HG02840 (cell line): ENCODE measurements around the gene SMYD1.
"Not testable (repeated sequence)": the region's sequence is repeated elsewhere in the genome, so short reads cannot be mapped to it uniquely, and the experiment has no call there.

Source experiments
- ATAC-seq: cut with Tn5 transposase; IDR thresholded peaks from one replicate; pipeline ENCODE4 v1.9.1; 2021; ENCODE audit warnings: mild to moderate bottlenecking, moderate library complexity, moderate number of reproducible peaks; ENCODE audit not compliant: unreplicated experiment, low FRiP score

The SMYD1 gene

DNA sequence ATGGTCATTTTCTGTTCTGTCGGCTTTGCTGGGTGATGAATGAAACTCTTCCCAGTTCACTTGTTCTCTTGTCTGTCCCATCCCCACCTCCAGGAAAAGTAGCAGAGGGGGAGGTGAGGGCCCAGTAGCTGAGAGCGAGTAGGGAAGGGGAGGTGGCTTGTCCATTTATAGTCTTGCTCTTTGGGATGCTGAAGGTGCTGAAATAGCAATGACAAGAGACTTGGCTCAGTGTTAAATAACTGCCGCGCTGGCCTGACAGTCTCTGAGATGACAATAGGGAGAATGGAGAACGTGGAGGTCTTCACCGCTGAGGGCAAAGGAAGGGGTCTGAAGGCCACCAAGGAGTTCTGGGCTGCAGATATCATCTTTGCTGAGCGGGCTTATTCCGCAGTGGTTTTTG lies at the start of gene SMYD1:
TSS of gene SMYD1 (plus strand) at position 228 of the 400 bp plus-strand sequence. CDS start at position 268, 40 bp downstream.
- ATAC-seq = no peak

DNA sequence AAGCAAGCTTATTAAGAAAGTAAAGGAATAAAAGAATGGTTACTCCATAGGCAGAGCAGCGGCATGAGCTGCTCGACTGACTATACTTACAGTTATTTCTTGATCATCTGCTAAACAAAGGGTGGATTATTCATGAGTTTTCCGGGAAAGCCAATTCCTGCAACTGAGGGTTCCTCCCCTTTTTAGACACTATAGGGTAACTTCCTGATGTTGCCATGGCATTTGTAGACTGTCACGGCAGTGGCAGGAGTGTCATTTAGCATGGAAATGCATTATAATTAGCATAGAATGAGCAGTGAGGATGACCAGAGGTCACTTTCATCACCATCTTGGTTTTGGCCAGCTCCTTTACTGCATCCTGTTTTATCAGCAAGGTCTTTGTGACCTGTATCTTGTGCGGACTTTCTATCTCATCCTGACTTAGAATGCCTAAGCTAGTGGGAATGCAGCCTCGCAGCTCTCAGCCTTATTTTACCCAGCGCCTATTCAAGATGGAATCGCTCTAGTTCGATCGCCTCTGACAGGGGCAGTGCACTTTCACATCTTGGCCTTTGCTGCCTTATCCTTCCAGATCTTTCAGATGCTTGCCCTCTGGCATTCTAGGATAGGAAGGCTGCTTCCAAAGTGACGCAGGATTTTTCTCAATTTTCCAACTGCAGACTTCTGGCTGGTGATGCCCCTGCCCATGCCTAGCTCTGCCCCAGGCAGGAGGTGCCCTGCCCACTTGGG lies 49.4 kb upstream of the SMYD1 start:
- not testable (repeated sequence) for ATAC-seq

DNA sequence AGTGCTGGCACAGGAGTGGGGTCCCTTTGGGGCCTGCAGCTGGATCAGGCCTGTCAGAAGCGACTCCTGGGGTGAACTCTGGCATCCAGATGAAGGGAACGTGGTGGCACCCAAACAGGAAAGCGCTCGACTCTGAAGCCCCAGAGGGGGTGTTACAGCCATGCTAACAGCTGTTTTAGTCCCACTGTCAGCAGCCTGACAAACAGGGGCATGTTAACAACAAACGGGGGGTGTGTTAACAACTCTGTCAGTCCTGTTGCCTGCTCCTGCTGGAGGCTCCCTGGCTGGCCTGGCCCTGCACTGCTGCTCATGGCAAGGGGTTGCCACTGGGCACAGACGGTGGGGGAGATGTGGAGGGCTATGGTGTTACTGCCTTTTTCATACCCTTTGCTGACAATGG lies 48.7 kb upstream of the SMYD1 start:
- ATAC-seq = no peak

DNA sequence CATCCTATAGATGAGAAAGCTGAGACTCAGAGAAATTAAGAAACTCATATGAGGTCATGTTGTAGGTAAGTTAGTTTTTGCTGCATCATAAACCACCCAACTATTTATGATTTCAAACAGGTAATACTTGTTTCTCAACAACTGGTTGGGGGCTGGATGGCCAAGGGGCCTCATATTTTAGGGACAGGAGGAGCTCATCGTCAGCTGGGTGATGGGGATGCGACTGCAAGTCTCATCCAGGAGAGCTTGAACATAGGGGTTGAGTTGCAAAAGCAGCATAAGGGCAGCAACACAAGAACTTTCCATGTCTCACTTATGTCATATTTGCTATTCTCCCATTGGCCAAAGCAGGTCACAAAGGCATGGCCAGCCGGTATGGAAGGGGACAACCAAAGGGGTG lies 47.6 kb upstream of the SMYD1 start:
- no peak for ATAC-seq

DNA sequence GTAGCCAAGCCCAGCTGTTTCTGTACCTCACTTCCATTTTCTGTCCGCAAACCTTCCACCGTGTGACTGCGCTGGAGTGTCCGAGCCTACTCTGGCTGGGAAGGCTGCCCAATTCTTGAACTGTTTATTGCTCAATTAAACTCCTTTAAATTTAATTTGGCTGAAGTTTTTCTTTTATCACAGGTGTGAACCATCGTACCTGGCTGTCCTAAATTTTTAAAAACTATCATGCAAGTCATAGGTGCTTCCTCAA lies 45.0 kb upstream of the SMYD1 start:
- no peak for ATAC-seq

DNA sequence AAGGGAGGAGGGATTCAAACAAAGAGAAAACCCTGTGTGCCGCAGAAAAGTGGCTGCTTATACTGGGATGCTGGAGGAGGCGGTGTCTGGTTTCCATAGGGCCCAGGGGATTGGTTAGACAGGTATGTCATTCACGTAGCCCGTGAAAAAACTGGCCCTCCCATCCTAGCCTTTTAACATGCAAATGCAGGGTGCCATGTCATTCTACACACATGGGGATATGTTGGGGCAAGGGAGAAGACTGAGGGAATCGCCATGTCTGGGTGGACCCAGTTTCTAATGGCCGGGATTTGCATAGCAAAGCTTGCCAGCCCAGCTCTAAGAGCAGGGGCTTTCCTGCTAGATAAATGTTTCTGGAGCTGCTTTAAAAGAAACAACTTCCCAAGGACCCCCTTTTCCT lies 43.1 kb upstream of the SMYD1 start:
- ATAC-seq = no peak

DNA sequence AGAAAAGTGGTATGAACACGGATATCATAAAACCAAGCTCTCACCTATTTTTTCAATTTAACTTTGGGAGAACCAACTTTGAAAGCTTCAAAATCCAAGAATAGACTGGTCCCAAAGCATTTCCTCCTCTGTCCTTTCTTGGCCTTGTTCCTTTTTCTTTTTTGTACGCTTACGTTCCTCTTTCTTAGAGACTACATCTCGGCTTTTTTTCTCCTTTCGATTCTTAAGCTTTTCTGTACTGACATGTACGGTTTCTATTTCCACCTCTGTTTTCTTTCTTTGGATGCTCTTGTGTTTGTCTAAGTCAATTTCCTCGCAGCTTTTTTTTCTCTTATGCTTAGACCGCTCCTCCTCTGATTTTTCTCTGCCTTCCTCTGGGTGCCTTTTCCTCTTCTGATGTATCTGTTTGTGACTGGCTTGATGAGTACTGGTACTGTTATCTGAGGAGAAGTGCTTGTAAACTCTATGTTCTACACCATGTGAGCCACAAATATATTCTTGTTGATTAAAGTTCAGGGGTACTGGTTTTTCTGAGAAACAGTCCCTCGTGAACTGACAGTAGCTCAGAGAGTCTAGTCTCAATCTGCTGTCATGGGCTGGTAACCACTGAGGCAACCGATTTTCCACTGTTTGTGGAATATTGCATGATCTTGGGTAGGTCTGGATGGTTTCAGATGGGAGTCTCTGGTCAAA lies 39.8 kb upstream of the SMYD1 start:
- ATAC-seq = no peak

DNA sequence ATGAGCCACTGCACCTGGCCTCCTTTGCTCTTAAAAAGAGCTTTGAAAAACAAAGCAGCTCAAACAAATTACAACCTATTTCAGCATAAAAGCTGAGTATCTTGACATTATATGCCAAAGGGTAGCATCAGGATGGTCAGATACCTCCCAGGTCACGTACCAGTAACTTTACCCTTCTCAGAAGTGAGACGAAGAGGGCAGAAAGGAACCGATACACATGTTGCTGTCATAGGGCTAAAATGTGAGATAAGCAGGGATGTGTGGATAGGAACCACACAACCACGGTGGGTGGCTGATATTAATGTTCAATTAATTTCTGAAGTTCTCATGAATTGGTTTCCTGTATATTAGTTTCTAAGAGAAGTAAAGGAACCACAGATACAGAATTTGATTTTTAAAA lies 38.7 kb upstream of the SMYD1 start:
- no peak for ATAC-seq

DNA sequence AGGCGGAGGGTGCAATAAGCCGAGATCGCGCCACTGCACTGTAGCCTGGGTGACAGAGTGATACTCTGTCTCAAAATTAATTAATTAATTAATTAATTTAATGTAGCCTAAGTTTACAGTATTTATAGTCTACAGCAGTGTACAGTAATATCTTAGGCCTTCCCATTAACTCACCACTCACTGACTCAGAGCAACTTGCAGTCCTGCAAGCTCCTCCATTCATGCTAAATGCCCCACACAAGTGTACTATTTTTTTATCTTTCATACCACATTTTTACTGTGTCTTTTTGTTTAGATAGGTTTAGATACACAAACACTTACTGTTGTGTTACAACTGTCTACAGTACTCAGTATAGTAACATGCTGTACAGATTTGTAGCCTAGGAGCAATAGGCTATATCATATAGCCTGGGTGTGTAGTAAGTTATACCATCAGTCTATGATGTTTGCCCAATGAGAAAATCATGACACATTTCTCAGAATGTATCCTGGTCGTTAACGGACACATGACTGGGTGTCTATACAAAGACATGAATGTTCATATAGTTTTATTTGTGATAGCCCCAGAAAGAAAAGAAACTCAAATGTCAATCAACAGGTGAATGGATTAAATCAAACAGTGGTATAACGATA lies 35.4 kb upstream of the SMYD1 start:
- no peak for ATAC-seq

DNA sequence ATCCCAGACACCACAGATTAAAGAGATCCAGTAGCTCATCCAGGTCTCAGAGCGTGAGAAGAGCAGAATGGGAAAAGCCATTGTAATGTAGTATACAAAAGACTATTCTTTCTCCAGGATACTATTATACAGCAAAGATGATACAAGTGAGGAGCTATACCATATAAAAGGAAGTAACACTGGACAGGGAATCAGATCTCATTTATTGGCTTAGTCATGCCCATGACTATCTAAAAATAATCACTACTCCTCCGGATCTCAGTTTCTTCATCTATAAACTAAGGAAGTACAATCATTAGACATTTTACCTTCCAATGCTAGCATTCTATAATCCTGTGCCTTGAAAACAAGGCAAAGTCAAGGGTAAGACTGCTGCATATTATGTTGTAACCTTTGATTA lies 31.4 kb upstream of the SMYD1 start:
- ATAC-seq = no peak

DNA sequence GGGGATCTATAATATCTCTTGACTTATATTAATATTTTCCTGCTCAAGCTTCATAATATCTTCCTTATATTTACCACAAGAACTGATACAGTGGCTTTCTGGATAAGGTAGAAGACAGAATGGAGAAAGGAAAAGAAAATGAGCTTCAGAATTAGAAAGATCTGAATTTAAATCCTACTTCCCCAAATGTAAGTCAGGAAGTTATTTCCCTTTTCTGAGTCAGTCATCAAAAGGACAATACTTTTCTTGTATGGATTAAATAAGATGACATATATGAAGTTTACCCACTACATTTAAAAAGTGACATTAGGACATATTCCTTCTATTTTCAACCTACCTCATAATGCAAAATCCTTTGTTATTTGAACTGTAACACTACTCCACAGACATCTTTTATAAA lies 31.0 kb upstream of the SMYD1 start:
- no peak for ATAC-seq

DNA sequence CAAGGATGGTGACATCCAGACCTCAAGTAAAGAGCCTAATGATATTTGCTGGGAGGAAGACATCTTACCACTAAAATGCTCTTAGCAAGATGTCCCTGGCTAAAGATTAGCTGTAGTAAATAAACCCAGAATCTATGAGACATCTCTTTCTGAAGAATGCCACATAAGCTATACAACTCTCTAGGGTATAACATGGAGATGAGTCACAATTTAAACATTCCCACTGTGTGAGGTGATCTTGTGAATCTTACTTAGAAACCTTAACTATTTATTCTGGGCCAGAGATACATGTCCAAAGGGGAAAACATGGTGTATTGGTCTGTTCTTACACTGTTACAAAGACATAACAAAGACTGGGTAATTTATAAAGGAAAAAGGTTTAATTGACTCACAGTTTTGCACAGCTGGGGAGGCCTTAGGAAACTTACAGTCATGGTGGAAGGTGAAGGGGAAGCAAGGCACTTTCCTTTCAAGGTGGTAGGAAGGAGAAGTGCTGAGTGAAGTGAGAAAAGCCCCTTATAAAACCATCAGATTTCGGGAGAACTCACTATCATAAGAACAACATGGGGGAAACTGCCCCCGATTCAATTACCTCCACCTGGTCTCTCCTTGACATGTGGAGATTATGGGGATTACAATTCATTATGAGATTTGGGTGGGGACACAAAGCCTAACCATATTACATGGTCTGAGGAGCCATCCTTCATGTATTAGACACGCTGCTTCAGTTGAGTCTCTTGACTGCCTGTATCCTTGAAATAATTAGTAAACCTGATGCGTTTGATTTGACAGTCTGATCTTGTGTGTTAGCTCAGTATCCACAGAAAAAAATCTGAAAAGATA lies 29.1 kb upstream of the SMYD1 start:
- ATAC-seq = no peak

DNA sequence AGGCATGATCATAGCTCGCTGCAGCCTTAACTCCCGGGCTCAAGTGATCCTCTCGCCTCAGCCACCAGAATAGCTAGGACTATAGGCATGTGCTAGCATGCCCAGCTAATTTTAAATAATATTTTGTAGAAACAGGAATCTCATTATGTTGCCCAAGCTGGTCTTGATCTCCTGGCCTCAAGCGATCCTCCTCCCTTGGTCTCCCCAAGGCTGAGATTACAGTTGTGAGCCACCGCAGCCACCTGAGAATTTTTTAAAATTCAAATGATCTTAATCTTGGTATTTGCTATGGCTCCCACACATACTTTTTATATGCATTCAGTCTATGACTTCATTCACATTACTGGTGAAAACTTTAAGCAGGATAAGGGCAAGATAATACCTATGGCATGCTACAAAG lies 25.1 kb upstream of the SMYD1 start:
- ATAC-seq = no peak

DNA sequence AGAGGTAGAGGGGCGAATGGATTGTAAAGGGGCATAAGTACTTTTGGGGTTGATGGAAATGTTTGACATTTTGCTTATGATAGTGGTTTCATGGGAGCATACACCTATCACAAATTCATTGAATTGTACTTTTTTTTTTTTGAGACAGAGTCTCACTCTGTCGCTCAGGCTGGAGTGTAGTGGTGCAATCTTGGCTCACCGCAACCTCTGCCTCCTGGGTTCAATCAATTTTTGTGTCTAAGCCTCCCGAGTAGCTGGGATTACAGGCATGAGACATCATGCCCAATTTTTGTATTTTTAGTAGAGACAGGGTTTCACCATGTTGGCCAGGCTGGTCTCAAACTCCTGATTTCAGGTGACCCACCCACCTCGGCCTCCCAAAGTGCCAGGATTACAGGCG lies 22.1 kb upstream of the SMYD1 start:
- ATAC-seq = not testable (repeated sequence)

DNA sequence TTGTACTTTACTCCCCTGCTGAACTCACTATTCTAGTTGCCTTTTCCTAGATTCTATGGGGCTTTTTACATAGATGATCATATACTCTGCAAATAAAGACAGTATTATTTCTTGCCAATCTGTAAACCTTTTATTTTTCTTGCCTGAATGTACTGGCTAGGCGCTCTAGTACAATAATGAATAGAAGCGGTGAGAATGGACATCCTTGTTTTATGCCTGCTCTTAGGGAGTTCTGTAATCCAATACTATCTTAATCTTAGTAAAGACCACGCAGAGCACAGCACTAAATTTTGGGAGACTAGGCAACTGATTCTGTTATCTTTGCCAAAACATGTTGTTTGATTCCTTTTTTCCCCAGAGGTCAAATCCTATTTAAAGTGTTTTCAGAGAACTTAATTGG lies 19.1 kb upstream of the SMYD1 start:
- ATAC-seq = no peak

DNA sequence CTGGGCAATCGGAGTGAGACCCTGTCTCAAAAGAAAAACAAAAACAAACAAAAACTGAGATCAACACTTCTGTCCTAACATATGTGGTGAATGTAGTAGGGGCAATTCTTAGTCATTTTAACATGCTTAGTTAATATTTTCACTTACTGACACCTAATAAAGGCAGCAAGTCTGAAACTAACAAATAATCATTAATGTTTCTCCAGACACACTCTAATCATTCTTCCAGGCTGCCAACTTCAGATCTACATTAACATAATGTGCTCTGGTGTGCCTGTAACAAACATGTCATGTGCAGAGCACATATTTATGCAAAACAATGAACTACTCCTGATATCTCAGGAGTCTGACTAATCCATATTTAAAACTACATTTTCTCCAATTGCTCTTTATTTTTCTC lies 18.0 kb upstream of the SMYD1 start:
- ATAC-seq = no peak

DNA sequence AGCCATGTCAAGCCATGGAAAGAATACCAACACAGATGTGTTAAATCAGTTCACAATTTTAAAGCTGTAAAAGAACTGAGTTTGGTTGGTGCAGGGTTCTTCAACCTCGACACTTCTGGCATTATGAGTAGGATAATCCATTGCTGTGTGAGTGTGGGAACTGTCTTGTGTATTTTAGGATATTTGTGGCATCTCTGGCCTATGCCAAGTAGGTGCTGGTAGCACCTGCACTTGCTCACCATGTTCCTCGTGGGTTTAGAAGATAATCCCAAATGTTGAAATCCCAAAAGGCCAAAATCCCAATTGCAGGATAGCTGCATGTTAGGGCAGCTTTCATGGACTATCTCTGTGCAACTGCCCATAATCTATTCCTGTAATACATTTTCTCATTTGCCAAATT lies 15.8 kb upstream of the SMYD1 start:
- no peak for ATAC-seq

DNA sequence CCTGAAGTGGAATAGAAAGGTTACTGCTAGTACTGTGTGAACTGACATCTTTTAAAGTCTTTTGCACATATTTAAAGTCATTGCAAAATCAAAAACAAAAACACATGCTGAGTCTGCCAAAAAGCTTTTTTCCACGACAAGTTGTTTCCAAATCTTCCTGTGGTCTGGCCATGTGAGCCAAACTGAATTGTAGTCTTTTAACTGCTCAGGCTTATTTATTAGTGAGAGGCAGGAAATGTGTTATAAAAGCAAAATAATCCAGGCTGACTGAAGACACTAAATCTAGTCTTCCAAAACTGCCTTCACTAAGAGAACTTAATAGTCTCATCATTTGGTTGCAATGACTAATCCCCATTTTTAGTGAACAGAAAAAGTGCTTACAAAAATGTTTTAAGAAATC lies 14.3 kb upstream of the SMYD1 start:
- no peak for ATAC-seq

DNA sequence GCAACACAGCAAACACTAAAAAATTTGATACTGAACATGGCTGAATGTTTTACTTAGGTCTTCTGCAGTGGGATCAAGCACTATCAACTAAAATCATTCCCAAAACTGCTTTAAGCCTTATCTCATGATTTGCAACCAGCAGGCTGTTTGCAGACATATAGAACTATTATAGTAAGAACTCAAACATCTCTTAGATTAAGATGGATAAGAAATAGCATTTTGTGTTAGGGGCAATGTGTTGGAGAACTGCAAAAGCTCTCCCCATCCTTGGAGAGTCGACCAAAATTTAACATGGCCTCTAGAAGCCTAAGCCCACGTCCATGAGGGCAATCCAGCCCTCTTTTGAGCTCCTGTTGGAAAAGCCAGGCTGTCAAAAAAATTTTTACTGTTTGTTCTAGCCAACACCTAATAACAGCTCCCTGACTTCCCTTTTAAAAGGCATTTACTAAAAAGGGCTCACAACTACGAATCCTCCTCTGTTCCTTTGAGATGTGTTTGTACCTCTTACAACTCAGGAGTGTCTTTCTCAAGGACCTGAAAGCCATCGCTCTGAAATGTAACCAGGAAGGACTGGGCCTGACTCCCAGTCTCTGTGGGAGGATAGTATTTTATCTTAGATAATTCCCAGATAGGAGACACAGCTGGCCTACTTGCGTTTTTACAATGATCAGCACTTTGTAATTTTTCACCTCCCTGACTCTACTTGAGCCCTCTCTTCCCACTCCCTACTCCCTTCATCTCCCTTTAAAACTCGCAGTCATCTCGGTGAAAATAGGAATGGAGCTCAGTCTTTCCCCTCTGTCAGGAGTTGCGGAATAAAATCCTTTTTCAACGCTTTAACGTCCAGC lies 13.5 kb upstream of the SMYD1 start:
- ATAC-seq = no peak

DNA sequence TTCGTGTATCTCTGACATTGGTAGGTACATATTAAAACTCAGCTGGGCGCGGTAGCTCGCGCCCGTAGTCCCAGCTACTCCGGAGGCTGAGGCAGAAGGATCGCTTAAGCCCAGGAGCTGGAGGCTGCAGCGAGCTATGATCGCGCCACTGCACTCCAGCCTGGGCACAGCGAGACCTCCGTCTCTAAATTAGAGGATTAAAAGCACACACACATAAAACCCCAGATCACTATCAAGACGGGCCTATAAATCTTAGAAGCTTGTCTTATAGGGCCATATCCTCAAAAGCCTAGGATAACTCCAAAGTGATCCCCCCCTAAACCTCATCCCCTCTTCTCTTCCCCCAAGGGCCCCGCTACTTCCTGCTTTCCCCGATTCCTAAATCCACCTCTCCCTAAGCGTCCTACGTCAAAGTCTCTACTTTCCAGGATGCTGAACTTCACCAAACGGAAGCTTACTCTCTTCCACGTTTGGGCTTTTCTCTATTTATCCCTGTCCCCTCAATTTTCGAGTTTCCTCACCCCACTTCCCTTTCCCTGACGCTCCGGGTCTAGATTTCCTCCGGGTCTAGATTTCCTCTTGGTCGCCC lies 12.7 kb upstream of the SMYD1 start:
- ATAC-seq = no peak
